ENCODE results near the gene BAK1.
"Not testable (repeated sequence)": the region's sequence is repeated elsewhere in the genome, so short reads cannot be mapped to it uniquely, and the experiment has no call there.

Gene BAK1

DNA sequence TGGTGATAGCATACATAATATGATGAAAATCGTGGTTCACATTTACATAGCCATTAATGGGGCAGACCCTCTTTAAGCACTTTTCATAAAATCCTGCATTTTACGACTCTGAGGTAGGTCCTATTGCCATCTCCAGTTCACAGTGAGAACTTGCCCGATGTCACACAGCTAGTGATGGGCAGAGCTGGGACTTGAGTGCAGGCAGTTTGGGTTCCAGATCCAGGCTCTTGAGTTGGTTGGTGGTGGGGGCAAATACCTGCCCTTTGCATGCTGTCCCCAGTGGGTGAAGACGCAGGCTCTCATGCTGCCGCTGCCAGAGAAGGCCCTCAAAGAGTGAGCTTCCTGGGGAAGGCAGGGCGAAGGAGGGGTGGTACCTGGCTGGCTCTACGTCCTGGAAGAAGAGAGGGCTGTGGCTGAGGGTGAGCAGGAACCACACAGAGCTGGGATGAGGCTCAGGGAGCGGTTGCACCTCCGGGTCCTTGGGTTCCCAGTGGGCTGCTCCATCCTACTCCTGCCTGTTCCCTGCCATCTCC is 6.1 kb upstream of the BAK1 start:
- no peak for DNase-seq (ENCODE audit: low spot score)

DNA sequence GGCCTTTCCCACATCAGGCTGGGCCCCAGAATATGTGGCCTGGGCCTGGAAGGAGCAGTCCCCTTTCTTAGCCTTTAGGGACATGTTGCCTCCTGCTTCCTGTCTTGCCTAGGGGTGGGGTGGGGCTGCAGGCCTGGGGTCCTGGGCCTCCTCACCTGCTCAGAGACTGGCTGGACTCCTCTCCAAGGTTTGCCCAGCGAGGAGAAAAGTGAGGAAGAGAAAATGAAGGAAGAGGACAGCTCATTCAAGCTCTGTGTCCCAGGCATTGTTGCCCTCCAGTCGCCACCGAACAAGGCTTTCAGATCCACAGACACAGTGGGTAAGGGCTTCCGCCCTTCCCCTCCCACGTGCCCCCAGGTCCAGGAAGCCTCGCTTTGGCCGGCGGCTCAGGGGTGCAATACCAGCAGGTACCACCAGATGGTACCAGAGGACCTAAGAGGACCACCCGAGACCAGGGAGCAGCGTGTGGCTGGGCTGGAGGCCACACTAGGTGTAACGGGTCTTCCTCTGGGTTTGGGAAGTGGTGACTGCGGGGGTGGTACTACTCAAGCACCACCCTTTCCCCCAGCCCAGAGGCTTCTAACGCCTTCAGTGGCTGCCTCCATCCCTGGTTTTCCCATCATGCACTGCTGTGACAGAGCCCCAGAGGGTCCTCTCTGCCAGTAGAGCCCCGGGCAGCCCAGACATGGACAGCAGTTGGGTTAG is 5.5 kb upstream of the BAK1 start:
- peak; percentile 74 for DNase-seq (ENCODE audit: low spot score)

DNA sequence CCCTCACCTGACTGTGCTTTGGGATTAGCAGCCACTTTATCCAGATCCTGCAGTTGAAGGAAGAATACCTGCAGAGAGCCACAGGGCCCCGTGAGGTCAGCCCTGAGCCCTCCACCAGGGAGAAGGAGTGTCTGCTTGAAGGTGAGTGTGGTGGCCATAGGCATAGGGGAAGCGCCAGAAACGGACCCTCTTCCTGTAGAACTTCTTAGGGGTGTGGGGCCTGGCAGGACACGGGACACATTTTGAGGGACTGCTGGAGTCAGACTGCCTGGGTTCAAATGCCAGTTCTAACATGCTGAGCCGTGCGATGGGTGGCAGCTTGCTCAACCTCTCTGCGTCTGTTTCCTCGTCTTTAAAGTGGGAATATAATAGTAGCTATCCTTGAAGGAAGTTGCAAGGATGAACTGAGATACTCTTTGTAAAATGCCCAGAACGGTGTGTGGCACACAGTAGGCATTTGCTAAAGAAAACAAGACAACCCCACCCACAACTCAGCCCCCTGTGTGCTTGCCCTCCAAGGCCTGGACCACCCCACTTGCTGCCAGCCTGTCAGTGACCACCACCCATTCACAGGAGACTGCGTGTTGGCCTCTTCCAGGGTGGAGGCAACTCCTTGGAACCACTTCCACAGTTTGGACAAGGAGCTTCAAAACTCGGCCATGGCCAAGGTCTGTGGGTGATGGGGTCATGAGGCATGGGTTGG is 4.8 kb upstream of the BAK1 start:
- no peak for DNase-seq (ENCODE audit: low spot score)

DNA sequence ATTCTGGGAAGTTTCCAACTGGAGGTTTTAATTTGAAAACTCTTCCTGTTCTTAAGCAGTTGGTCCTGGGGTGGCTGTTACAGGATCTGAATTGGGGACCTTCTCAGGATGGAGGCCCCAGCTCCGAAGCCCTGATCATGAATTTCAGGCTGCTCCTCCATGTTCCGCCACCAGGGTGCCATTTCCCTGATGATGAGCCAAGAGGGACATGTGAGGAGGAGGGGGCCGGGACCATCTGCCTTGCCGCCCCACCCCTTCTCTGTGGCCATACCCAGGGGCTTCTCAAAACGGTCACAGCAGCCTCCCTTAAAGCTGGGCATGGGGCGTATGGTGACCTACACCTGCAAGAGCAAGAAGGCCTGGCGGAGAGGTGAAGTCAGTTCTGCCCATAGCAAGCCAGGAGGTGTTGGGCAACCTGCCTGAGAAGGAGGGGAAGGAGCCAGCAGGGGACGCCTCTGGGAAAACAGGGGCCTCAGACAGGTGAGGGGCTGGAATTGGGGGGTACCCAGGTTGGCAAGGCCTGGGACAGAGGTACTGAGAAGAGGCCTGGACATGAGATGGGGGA is 3.6 kb upstream of the BAK1 start:
- DNase-seq (ENCODE audit: low spot score) = no peak

DNA sequence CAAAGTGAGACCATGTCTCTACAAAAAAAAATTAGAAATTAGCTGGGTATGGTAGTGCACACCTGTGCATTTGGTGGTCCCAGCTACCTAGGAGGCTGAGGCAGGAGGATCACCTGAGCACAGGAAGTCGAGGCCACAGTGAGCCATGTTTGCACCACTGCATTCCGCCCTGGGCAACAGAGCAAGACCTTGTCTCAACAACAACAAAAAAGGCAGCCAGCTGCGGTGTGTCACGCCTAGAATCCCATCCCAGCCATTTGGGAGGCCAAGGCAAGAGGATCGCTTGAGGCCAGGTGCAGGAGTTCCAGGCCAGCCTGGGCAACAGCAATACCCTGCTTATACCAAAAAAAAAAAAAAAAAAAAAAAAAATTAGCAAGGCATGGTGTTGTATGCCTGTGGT is 1.1 kb upstream of the BAK1 start:
- DNase-seq (ENCODE audit: low spot score) = no peak

DNA sequence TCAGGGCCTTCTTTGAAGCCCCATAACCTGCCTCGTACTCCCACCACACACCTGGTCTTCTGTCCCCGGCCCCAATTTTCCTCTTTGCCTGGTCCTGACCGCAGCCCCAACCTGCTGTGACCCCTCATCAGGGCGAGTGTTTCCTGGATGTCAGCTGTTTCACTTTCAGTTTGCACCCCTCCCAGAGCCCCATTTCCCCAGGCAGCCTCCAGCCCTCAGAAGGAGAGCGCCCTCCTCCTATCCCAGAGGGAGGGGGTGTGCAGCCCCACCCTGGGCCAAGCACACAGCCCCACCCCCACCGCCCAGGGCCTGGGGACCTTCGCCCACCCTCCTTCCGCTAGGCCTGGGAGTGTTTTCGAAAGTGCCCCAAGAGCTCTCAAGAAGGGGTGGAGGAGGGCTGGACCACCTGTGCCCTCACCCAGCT is 1.5 kb downstream of the BAK1 start:
- DNase-seq (ENCODE audit: low spot score) = no peak

DNA sequence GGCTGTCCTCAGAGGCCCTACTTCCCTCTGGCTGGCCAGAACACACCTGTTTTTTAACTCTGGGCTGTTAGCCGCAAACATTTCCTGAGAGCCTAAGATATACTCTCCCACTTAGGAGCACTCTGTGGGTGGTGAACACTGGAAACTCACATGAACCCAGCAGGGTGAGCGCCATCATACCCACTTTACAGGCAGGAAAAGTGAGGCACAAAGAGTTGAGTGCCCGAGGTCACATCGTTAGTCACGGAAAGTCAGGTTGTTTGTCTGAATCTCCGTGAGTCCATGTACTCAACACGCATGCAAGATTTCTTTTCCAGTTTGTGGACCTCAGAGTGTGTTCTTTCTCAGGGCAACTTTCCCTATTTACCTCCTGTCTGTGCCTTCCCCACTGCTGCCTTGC is 1.9 kb downstream of the BAK1 start:
- DNase-seq (ENCODE audit: low spot score) = no peak

DNA sequence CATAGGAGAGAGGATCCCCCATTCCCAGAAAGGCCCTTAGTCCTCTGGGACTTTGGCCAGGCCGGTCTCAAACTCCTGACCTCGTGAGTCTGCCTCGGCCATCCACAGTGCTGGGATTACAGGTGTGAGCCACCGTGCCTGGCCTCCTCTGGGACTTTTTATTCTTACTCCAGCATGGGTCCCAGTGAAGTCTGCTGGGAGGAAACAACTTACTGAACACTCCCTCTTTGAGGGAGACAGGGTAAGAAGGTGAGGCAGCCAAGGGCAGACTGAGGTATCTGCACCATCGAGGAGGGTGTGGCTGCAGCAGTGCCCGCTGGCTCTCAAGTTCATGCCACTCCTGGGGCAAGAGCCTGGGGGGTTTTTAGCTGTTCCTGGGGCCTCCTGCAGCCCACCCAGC is 2.4 kb downstream of the BAK1 start:
- DNase-seq (ENCODE audit: low spot score) = no peak

DNA sequence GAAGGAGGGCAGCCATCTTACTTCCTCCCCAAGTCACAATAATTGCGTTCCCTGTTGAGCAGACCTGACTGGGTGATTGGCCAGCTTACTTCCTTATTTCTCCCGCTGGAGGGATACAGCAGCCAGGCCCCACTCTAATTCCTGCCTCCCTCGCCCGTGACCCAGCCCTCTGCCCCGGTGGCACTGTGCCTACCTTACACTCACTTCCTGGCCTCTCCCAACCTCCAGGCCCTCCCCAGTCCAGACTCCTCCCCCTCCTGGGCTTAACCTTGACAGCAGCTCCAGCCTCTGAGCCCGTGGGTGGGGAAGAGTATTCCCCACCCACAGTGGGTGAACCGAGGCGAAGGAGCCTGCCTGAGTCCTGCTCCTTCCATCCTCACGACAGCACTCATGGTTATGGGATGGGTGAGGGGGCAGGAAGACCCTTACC is 3.0 kb downstream of the BAK1 start:
- DNase-seq (ENCODE audit: low spot score) = no peak

DNA sequence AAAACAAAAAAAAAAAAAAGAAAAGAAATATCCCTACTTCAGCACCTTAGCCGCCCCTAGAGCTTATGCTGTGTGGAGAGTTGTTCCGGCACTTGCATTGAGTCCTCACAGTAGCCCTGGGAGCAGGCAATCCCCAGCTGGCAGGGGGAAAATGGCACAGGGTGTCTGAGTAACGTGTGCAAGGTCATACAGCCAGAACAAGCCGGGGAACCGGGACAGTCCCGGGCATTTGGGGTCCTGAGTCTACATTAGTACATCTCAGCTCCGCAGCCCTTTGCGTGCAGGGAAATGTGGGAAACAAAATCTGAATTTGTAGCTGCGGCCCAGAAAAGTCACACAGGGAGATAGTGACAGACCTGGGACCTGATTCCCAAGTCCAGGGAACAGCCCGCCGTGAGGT is 3.4 kb downstream of the BAK1 start:
- no peak for DNase-seq (ENCODE audit: low spot score)

DNA sequence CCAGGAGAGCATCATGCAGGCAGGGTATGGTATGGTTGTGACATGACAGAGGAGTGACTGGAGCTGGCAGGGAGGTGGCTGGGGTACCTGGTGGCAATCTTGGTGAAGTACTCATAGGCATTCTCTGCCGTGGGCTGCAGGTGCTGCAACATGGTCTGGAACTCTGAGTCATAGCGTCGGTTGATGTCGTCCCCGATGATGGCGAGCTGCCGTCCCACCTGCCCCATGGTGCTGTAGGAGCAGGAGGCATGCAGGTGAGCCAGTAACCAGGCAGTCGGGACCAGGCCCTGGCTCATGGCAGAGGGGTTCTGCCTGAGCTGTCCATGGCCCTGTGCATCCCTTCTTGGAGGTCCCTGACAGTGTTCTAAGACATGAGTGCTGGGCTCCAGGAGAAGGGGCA is 4.9 kb downstream of the BAK1 start:
- no peak for DNase-seq (ENCODE audit: low spot score)

DNA sequence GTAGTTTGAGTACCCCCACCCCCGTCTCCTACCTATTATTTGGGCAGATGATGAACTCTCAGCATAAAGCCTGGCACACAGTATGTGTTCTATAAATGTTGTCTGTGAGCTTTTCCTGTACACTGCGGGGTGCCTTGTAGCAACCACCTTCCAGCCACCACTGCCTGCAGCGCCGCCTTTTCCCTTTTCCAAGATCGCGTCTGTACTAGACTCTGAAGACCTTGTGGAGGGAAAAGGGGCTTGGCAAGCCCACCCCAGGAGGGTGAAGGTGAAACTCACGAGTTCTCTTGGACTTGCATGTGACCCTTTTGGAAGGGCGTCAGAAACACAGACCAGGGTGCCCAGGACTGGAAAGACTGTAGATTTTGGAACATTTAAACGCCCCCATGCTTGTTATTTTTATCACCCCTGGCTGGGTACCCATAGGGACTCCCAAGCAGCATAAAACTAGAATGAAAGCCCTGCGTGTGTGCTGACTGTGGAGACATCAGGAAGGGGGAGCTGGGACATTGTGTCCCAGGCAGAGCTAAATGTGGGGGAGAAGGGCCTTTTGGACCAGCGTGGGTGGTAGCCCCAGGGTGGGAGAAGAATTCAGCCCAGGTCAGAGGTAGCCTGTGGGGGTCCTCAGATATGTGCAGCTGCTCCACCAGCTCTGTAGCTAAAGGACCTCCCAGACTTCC is 8.3 kb downstream of the BAK1 start:
- DNase-seq (ENCODE audit: low spot score) = no peak

DNA sequence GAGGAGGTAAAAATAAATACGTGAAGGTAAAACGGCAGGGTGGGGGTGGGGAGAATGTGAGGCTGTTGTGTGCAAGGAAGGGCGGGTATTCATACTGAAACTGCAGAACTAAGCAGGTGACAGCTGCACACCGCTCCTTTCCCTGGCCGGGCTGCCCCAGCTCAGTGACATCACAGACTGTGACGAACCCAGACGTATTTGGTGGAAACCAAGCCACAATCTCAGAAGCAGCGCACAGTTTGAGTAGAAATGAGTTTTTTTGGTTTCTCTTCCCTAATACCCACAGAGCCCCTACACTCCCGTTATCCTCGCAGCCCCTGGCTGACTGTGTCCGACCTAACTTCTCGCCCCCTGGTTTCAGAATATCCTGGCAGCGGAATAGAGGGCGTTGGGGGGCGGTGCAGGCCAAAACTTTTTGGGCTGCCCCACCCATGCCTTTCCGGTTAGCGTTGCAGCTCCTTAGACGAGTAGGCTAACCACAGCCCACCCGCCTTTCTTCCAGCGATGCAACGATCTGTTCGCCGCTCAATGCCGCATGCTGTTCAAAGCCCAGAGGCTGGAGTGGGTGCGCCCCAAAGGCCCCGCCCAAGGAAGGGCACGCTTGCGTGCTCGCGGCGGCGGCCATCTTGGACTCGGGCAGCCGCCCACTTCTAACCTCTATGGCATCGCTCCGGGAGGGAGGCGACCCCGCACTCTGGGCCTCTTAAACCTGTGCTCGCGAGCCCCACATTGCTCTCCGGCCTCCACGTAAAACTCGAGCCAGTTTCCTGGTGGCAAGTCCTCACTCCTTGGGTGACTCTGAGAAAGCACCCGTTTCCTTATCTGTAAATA is 9.1 kb downstream of the BAK1 start:
- peak; percentile 88 for DNase-seq (ENCODE audit: low spot score)

DNA sequence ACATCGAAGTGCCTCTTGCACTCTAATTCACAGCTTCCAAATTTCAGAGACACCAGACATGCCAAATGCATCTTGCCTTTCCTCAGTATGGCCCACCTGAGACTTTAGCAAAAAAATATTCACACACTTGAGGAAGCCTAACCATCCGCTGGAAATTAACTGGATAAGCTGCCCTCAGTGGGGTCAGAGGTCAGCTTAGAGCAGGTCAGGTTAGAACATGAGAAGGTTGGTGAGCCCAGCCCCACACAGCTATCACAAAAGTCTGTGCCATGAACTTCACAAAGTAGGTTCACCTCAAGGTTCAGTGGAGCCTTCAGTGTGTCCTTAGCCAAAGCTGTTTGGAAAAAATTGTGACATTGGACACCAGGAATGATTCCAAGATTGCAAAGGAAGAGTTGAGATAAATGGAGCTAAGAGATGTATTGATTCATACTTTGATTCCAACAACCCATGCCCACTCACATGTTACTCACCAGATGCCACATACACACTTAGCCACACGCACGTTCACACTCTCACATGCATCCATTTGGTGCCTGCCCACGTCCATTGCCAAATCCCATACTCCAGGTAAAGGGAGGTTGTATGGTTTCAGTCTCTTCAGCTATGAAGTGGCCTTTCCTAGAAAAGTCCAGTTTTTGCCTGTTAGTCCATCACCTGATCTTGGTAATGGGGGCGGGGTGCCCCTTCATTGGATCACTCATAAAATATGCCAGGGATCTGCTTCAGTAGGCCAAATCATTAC is 11.1 kb downstream of the BAK1 start:
- no peak for DNase-seq (ENCODE audit: low spot score)

DNA sequence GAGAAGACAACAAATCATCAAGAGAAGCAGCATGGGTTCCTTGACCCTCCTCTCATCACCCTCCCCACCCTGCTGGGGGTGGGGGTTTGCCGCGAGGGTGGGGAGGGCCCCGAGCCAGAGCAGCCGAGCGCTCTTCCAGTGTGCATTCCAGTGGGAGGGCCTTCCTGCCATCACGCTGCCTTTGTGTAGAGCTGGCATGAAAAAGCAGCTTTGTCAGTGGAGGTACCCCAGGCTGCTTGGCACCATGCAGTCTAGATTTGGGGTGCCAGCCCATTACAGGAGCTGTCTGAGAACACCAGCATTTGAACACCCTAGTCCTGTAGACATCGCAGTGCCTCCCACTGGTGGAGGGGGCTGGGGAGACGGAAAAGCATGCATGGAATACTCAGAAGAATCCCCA is 12.2 kb downstream of the BAK1 start:
- DNase-seq (ENCODE audit: low spot score) = no peak

DNA sequence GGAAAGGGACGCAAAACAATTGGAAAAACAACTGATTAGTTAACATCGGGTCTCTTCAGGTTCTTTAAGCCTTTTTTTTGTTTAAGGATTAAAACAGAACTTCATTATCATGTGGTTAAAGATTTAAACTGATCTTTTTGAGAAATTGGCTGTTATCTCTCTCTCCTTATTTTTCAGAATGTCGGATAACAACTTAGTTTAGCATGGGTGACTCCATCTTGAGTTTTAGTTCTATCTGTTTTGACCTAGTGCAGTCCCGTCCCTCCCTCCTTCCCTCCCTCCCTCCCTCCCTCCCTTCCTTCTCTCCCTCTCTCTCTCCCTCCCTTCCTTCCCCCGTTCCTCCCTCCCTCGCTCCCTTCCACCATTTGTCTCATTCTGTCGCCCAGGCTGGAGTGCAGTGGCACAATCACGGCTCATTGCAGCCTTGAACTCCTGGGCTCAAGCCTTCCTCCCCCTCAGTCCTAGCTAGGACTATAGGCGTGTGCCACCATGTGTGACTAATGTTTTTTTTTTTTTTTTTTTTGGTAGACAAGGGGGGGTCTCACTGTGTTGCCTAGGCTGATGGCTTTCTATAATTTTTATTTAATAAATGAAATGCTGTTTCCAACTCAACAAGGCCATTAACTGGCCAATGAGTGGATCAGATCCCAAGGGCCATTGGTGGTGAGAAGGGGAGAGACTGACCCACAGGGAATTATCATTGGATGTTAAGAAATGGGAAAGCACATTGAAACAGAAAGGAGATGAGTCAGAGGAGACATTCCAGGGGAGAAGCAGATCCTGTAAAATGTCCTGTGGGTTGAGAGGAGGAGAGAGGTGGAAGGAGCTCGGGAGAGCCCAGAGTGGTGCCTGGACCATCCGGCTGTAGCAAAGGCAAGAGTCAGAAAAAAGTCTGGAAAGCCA is 13.6 kb downstream of the BAK1 start:
- DNase-seq (ENCODE audit: low spot score) = peak; percentile 87

DNA sequence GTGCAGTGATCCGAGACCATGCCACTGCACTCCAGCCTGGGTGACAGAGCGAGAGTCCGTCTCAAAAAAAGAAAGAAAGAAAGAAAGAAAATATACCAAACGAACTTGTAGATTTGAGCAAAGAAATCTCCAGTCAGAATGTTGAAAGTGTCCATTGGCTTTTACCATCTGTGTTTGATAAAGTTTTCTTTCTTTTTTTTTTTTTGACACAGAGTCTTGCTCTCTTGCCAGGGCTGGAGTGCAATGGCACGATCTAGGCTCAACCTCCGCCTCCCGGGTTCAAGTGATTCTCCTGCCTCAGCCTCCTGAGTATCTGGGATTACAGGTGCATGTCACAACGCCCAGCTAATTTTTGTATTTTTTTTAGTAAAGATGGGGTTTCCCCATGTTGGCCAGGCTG is 21.3 kb downstream of the BAK1 start:
- DNase-seq (ENCODE audit: low spot score) = no peak

DNA sequence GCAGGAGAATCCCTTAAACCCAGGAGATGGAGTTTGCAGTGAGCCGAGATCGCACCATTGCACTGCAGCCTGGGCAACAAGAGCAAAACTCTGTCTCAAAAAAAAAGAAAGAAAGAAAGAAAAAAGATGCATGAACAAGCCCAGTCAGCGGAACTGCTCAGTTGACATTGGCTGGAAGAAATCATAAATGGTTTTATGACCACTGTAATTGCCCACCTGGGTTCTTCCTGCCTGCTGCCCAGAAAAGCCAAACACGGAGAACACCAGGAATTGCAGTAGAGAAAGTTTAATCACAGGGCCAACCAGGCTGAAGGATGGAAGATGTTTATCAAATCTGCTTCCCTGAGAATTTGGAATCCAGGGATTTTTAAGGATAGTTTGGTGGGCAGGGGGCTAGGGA is 22.7 kb downstream of the BAK1 start:
- DNase-seq (ENCODE audit: low spot score) = no peak

DNA sequence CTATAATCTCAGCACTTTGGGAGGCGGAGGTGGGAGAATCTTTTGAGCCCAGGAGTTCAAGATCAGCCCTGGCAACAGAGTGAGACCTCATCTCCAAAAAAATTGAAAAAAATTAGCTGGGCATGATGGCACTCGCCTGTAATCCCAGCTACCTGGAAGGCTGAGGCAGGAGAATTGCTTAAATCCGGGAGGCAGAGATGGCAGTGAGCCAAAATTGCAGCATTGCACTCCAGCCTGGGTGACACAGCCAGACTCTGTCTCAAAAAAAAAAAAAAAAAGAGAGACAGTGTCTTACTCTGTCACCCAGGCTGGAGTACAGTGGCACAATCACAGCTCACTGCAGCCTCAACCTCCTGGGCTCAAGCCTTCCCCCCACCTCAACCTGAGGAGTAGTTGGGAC is 27.2 kb downstream of the BAK1 start:
- not testable (repeated sequence) for DNase-seq (ENCODE audit: low spot score)

DNA sequence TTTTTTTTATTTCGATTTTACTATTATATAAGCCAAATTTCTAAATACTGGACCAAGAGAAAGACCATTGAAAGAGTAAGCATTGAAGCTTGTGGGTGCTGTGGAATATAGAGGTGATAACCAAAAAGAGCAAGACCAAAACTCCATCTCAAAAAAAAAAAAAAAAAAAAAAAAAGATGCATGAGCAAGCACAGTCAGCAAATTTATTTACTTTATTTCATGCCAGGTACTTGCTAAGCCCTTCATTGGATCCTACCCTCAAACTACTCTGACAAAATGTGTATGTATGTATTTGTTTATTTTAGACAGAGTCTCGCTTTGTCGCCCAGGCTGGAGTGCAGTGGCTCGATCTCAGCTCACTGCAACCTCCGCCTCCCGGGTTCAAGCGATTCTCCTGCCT is 27.8 kb downstream of the BAK1 start:
- no peak for DNase-seq (ENCODE audit: low spot score)
